ENCODE results near the gene SSTR5. TPM values are rescaled to one million over a fixed set of nuclear protein-coding genes. Genes with fewer than 3 reads are reported as not detected.

SSTR5 gene
- polyA plus RNA-seq, 2 of the 4 experiments (the other 2 are of a cell fraction), result 0.06 to 0.08 TPM

GRCh38 chr16:1070084-1070863 is 2.3 kb upstream of the SSTR5 start:
- no peak for DNase-seq (ENCODE audit: low read depth in 1 of 2, low spot score in 1 of 2)
- H3K4me3 ChIP-seq, result no peak overlapping the region
- no peak overlapping the region for H3K27ac ChIP-seq
- no peak for TF ChIP-seq MAFK (IDR thresholded peaks at IDR 0.05; ENCODE audit: partially characterized antibody)
- TF ChIP-seq, protein P1, sequence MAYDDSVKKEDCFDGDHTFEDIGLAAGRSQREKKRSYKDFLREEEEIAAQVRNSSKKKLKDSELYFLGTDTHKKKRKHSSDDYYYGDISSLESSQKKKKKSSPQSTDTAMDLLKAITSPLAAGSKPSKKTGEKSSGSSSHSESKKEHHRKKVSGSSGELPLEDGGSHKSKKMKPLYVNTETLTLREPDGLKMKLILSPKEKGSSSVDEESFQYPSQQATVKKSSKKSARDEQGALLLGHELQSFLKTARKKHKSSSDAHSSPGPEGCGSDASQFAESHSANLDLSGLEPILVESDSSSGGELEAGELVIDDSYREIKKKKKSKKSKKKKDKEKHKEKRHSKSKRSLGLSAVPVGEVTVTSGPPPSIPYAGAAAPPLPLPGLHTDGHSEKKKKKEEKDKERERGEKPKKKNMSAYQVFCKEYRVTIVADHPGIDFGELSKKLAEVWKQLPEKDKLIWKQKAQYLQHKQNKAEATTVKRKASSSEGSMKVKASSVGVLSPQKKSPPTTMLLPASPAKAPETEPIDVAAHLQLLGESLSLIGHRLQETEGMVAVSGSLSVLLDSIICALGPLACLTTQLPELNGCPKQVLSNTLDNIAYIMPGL (CRISPR knock-in tag; IDR thresholded peaks at IDR 0.05; ENCODE audit: borderline replicate concordance), result no peak
- no peak for TF ChIP-seq ZSCAN20 (CRISPR knock-in tag; IDR thresholded peaks at IDR 0.05)
- no peak for TF ChIP-seq MYC (IDR thresholded peaks at IDR 0.05; ENCODE audit: borderline replicate concordance, low read length)
- no peak for TF ChIP-seq RCOR1 (IDR thresholded peaks at IDR 0.05; ENCODE audit: low read depth, low read length)
- no peak for TF ChIP-seq CHD4 (IDR thresholded peaks at IDR 0.05; ENCODE audit: borderline replicate concordance)
- no peak for TF ChIP-seq KDM5A (IDR thresholded peaks at IDR 0.05)
- TF ChIP-seq CHD2 (IDR thresholded peaks at IDR 0.05; ENCODE audit: low read length, partially characterized antibody), result no peak
- no peak for TF ChIP-seq FOSB (CRISPR knock-in tag; IDR thresholded peaks at IDR 0.05)
- TF ChIP-seq PHF8 (IDR thresholded peaks at IDR 0.05; ENCODE audit: borderline replicate concordance, low read depth), result no peak
- no peak for TF ChIP-seq TFCP2L1 (CRISPR knock-in tag; IDR thresholded peaks at IDR 0.05)
- TF ChIP-seq, protein P2, sequence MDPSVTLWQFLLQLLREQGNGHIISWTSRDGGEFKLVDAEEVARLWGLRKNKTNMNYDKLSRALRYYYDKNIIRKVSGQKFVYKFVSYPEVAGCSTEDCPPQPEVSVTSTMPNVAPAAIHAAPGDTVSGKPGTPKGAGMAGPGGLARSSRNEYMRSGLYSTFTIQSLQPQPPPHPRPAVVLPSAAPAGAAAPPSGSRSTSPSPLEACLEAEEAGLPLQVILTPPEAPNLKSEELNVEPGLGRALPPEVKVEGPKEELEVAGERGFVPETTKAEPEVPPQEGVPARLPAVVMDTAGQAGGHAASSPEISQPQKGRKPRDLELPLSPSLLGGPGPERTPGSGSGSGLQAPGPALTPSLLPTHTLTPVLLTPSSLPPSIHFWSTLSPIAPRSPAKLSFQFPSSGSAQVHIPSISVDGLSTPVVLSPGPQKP (IDR thresholded peaks at IDR 0.05; ENCODE audit: low read depth, low read length), result no peak
- no peak for TF ChIP-seq FOXS1 (CRISPR knock-in tag; IDR thresholded peaks at IDR 0.05)
- no peak for TF ChIP-seq GATA3 (IDR thresholded peaks at IDR 0.05; ENCODE audit: borderline replicate concordance)
- TF ChIP-seq, protein P3, sequence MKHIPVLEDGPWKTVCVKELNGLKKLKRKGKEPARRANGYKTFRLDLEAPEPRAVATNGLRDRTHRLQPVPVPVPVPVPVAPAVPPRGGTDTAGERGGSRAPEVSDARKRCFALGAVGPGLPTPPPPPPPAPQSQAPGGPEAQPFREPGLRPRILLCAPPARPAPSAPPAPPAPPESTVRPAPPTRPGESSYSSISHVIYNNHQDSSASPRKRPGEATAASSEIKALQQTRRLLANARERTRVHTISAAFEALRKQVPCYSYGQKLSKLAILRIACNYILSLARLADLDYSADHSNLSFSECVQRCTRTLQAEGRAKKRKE (CRISPR knock-in tag; IDR thresholded peaks at IDR 0.05; ENCODE audit: low read depth), result no peak
- no peak for TF ChIP-seq JUNB (IDR thresholded peaks at IDR 0.05)
- TF ChIP-seq, protein P4, sequence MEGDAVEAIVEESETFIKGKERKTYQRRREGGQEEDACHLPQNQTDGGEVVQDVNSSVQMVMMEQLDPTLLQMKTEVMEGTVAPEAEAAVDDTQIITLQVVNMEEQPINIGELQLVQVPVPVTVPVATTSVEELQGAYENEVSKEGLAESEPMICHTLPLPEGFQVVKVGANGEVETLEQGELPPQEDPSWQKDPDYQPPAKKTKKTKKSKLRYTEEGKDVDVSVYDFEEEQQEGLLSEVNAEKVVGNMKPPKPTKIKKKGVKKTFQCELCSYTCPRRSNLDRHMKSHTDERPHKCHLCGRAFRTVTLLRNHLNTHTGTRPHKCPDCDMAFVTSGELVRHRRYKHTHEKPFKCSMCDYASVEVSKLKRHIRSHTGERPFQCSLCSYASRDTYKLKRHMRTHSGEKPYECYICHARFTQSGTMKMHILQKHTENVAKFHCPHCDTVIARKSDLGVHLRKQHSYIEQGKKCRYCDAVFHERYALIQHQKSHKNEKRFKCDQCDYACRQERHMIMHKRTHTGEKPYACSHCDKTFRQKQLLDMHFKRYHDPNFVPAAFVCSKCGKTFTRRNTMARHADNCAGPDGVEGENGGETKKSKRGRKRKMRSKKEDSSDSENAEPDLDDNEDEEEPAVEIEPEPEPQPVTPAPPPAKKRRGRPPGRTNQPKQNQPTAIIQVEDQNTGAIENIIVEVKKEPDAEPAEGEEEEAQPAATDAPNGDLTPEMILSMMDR (IDR thresholded peaks at IDR 0.05), result no peak
- TF ChIP-seq NR3C1 (IDR thresholded peaks at IDR 0.05), result no peak
- TF ChIP-seq CEBPB (IDR thresholded peaks at IDR 0.05), result no peak
- TF ChIP-seq SMC3 (IDR thresholded peaks at IDR 0.05), result no peak
- no peak for ATAC-seq
- ChIA-PET CTCF (interaction anchor here (0.7 to 12.4 kb wide), 5 partner anchors 13 to 293 kb away, joined by 3 to 174 read pairs (median 5); partner anchors contain the start of gene C1QTNF8), POLR2A (no interaction called here)
- peaks cover 17% of the 10 kb centered on the region; the same call in 2 of the 3 replicates for H3K4me1 ChIP-seq
- H3K4me2 ChIP-seq, result no peak overlapping the region
- no peak for FAIRE-seq
- 56% methylated on average over 20 of the region's 32 CpGs for WGBS (ENCODE audit: missing lambda C conversion rate)
- no peaks in the 10 kb centered on the region for H3K9me3 ChIP-seq

DNA sequence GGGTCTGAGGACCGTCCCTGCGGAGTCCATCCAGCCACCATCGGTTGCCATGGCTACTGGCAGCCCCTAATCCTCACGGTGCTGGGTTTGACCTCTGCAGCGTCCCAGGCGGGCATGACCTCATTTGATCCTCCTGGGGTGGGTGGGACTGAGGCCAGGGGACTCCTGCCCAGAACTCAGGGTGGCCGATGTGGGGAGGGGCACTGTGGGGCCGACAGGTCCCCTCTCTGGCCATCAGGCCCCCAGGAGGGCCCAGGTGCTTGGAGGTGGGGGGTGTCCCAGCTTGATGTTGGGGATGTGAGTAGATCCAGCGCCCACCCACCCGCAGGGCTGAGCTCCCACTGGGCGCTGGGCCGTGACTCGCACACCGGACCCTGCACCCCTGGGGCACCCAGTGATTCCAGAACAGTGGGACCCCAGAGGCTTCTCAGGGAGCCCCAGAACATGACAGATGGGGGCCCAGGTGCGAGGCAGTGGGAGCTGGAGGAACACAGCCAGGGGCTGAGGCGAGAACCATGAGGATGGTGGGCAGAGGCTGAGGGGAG is 1.6 kb upstream of the SSTR5 start:
- FAIRE-seq (no peak), ATAC-seq (no peak), DNase-seq (ENCODE audit: low read depth in 1 of 2, low spot score in 1 of 2) (no peak)
- 41% methylated on average over 7 of the region's 16 CpGs for WGBS (ENCODE audit: missing lambda C conversion rate)
- peaks cover 17% of the 10 kb centered on the region; the same call in 2 of the 3 replicates for H3K4me1 ChIP-seq
- no peaks in the 10 kb centered on the region for H3K9me3 ChIP-seq
- no peak overlapping the region for H3K4me3 ChIP-seq
- ChIA-PET CTCF (interaction anchor here (0.7 to 12.4 kb wide), 8 partner anchors 11 to 292 kb away, joined by 3 to 174 read pairs (median 4); partner anchors contain the start of gene C1QTNF8), POLR2A (no interaction called here)
- H3K4me2 ChIP-seq, result no peak overlapping the region
- H3K27ac ChIP-seq, result no peak overlapping the region
- no peak for TF ChIP-seq HOXA7 (CRISPR knock-in tag; IDR thresholded peaks at IDR 0.05)
- TF ChIP-seq POLR2AphosphoS2 (conservative IDR thresholded peaks at IDR 0.05; ENCODE audit: low read length), result no peak
- TF ChIP-seq TFCP2L1 (CRISPR knock-in tag; IDR thresholded peaks at IDR 0.05), result no peak
- TF ChIP-seq, protein P5, sequence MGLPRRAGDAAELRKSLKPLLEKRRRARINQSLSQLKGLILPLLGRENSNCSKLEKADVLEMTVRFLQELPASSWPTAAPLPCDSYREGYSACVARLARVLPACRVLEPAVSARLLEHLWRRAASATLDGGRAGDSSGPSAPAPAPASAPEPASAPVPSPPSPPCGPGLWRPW (IDR thresholded peaks at IDR 0.05), result no peak
- no peak for TF ChIP-seq ZSCAN20 (CRISPR knock-in tag; IDR thresholded peaks at IDR 0.05)
- no peak for TF ChIP-seq KDM5A (IDR thresholded peaks at IDR 0.05)
- TF ChIP-seq RFX5 (IDR thresholded peaks at IDR 0.05), result no peak
- TF ChIP-seq FOSL2 (IDR thresholded peaks at IDR 0.05), result no peak
- TF ChIP-seq FOSL2 (CRISPR knock-in tag; IDR thresholded peaks at IDR 0.05), result no peak
- no peak for TF ChIP-seq PHF8 (IDR thresholded peaks at IDR 0.05; ENCODE audit: borderline replicate concordance, low read depth)
- no peak for TF ChIP-seq NFE2L2 (conservative IDR thresholded peaks at IDR 0.05; ENCODE audit: low read length)
- no peak for TF ChIP-seq ESRRA (IDR thresholded peaks at IDR 0.05; ENCODE audit: borderline replicate concordance, low read length)
- TF ChIP-seq BHLHE40 (IDR thresholded peaks at IDR 0.05; ENCODE audit: low read depth, low read length), result no peak
- no peak for TF ChIP-seq RCOR1 (IDR thresholded peaks at IDR 0.05; ENCODE audit: low read depth, low read length)
- TF ChIP-seq PBX3 (IDR thresholded peaks at IDR 0.05), result no peak
- TF ChIP-seq RARB (CRISPR knock-in tag; IDR thresholded peaks at IDR 0.05), result no peak
